Measurements from ENCODE around the gene CHPF2. TPM values are rescaled to one million over a fixed set of nuclear protein-coding genes. Genes with fewer than 3 reads are reported as not detected.

CHPF2 gene
- total and polyA plus RNA-seq, 9 donors = 20.1 to 32.6 (median 22.6) TPM

- peak; percentile 41 for DNase-seq
- H3K4me3 ChIP-seq (ENCODE audit: low read length) = peak overlapping the region; percentile 90
- 6% methylated on average over 5 of the region's 13 CpGs for WGBS (ENCODE audit: insufficient coverage)
- peaks cover 66% of the 10 kb centered on the region for H3K4me1 ChIP-seq (ENCODE audit: control insufficient read depth, insufficient read depth, low read length)
- no peaks in the 10 kb centered on the region for H3K9me3 ChIP-seq (replicated peaks; ENCODE audit: control insufficient read depth, low read depth, low read length)
- peaks cover 7% of the 10 kb centered on the region for H3K27me3 ChIP-seq (ENCODE audit: control insufficient read depth, insufficient read depth, low read length)
- peak overlapping the region; percentile 96 for H3K27ac ChIP-seq (ENCODE audit: low read length)
- H3K36me3 ChIP-seq (ENCODE audit: control insufficient read depth, insufficient read depth, low read length) = peaks cover 22% of the 10 kb centered on the region
These were observed 14.0 kb downstream of the CHPF2 start for GRCh38 chr7:151246102-151246850.

GRCh38 chr7:151246851-151247580, 14.7 kb downstream of the CHPF2 start:
- Histone ChIP-seq H3K27me3 (ENCODE audit: control insufficient read depth, insufficient read depth, low read length) (peaks cover 7% of the 10 kb centered on the region), H3K4me1 (ENCODE audit: control insufficient read depth, insufficient read depth, low read length) (peaks cover 68% of the 10 kb centered on the region), H3K9me3 (replicated peaks; ENCODE audit: control insufficient read depth, low read depth, low read length) (no peaks in the 10 kb centered on the region), H3K36me3 (ENCODE audit: control insufficient read depth, insufficient read depth, low read length) (peaks cover 14% of the 10 kb centered on the region), H3K27ac (ENCODE audit: low read length) (peak overlapping the region; percentile 96), H3K4me3 (ENCODE audit: low read length) (peak overlapping the region; percentile 90)
- DNase-seq = peak; percentile 94
- WGBS (ENCODE audit: insufficient coverage) = 28% methylated on average over 2 of the region's 4 CpGs

GRCh38 chr7:151247611-151248345, 15.5 kb downstream of the CHPF2 start:
- H3K4me1 ChIP-seq (ENCODE audit: control insufficient read depth, insufficient read depth, low read length) = peaks cover 76% of the 10 kb centered on the region
- peak; percentile 49 for DNase-seq

GRCh38 chr7:151248346-151249033, 16.2 kb downstream of the CHPF2 start, which contains the start of gene SMARCD3:
Gene SMARCD3 (minus strand): TSS chr7:151248694. CDS start chr7:151248562, 132 bp downstream.
- DNase-seq = peak; percentile 92
- Histone ChIP-seq H3K4me1 (ENCODE audit: control insufficient read depth, insufficient read depth, low read length) (peaks cover 78% of the 10 kb centered on the region), H3K27me3 (ENCODE audit: control insufficient read depth, insufficient read depth, low read length) (peaks cover 11% of the 10 kb centered on the region), H3K4me3 (ENCODE audit: low read length) (peak within 1 kb of the TSS; percentile 90), H3K9me3 (replicated peaks; ENCODE audit: control insufficient read depth, low read depth, low read length) (no peaks in the 10 kb centered on the region), H3K27ac (ENCODE audit: low read length) (peak within 1 kb of the TSS; percentile 96), H3K36me3 (ENCODE audit: control insufficient read depth, insufficient read depth, low read length) (peaks cover 2% of the 10 kb centered on the region)
- 0% methylated on average over 57 of the region's 71 CpGs for WGBS (ENCODE audit: insufficient coverage)

More at GRCh38 chr7:151247611-151248345, 15.5 kb downstream of the CHPF2 start:
- peaks cover 7% of the 10 kb centered on the region for H3K27me3 ChIP-seq (ENCODE audit: control insufficient read depth, insufficient read depth, low read length)
- H3K27ac ChIP-seq (ENCODE audit: low read length) = peak overlapping the region; percentile 96
- peaks cover 7% of the 10 kb centered on the region for H3K36me3 ChIP-seq (ENCODE audit: control insufficient read depth, insufficient read depth, low read length)
- peak overlapping the region; percentile 90 for H3K4me3 ChIP-seq (ENCODE audit: low read length)
- H3K9me3 ChIP-seq (replicated peaks; ENCODE audit: control insufficient read depth, low read depth, low read length) = no peaks in the 10 kb centered on the region
- WGBS (ENCODE audit: insufficient coverage) = 2% methylated on average over 21 of the region's 29 CpGs

- 1% methylated on average over 45 of the region's 45 CpGs for WGBS (ENCODE audit: insufficient coverage)
- Histone ChIP-seq H3K27me3 (ENCODE audit: control insufficient read depth, insufficient read depth, low read length) (peaks cover 11% of the 10 kb centered on the region), H3K36me3 (ENCODE audit: control insufficient read depth, insufficient read depth, low read length) (no peaks in the 10 kb centered on the region), H3K4me3 (ENCODE audit: low read length) (peak overlapping the region; percentile 90), H3K9me3 (replicated peaks; ENCODE audit: control insufficient read depth, low read depth, low read length) (no peaks in the 10 kb centered on the region), H3K4me1 (ENCODE audit: control insufficient read depth, insufficient read depth, low read length) (peaks cover 76% of the 10 kb centered on the region), H3K27ac (ENCODE audit: low read length) (peak overlapping the region; percentile 96)
- peak; percentile 79 for DNase-seq
These were observed 16.9 kb downstream of the CHPF2 start for GRCh38 chr7:151249034-151249731.

GRCh38 chr7:151249732-151250072, 17.4 kb downstream of the CHPF2 start:
- Histone ChIP-seq H3K9me3 (replicated peaks; ENCODE audit: control insufficient read depth, low read depth, low read length) (no peaks in the 10 kb centered on the region), H3K4me3 (ENCODE audit: low read length) (peak overlapping the region; percentile 90), H3K4me1 (ENCODE audit: control insufficient read depth, insufficient read depth, low read length) (peaks cover 76% of the 10 kb centered on the region), H3K36me3 (ENCODE audit: control insufficient read depth, insufficient read depth, low read length) (no peaks in the 10 kb centered on the region), H3K27ac (ENCODE audit: low read length) (peak overlapping the region; percentile 96), H3K27me3 (ENCODE audit: control insufficient read depth, insufficient read depth, low read length) (peaks cover 9% of the 10 kb centered on the region)
- peak; percentile 84 for DNase-seq
- 0% methylated on average over 3 of the region's 5 CpGs for WGBS (ENCODE audit: insufficient coverage)

GRCh38 chr7:151250181-151251132, 18.2 kb downstream of the CHPF2 start:
- H3K4me3 ChIP-seq (ENCODE audit: low read length) = peak overlapping the region; percentile 90
- WGBS (ENCODE audit: insufficient coverage) = 54% methylated on average over 4 of the region's 7 CpGs
- H3K27me3 ChIP-seq (ENCODE audit: control insufficient read depth, insufficient read depth, low read length) = peaks cover 6% of the 10 kb centered on the region
- H3K36me3 ChIP-seq (ENCODE audit: control insufficient read depth, insufficient read depth, low read length) = no peaks in the 10 kb centered on the region
- peaks cover 70% of the 10 kb centered on the region for H3K4me1 ChIP-seq (ENCODE audit: control insufficient read depth, insufficient read depth, low read length)
- peak overlapping the region; percentile 96 for H3K27ac ChIP-seq (ENCODE audit: low read length)
- DNase-seq = no peak
- H3K9me3 ChIP-seq (replicated peaks; ENCODE audit: control insufficient read depth, low read depth, low read length) = no peaks in the 10 kb centered on the region

- Histone ChIP-seq H3K36me3 (ENCODE audit: control insufficient read depth, insufficient read depth, low read length) (no peaks in the 10 kb centered on the region), H3K27me3 (ENCODE audit: control insufficient read depth, insufficient read depth, low read length) (peaks cover 8% of the 10 kb centered on the region), H3K4me3 (ENCODE audit: low read length) (peak overlapping the region; percentile 58), H3K4me1 (ENCODE audit: control insufficient read depth, insufficient read depth, low read length) (peaks cover 62% of the 10 kb centered on the region), H3K27ac (ENCODE audit: low read length) (peak overlapping the region; percentile 90), H3K9me3 (replicated peaks; ENCODE audit: control insufficient read depth, low read depth, low read length) (no peaks in the 10 kb centered on the region)
- WGBS (ENCODE audit: insufficient coverage) = under 1% methylated on average over 17 of the region's 19 CpGs
- DNase-seq = no peak
These were observed 19.0 kb downstream of the CHPF2 start for GRCh38 chr7:151251328-151251688.

All from muscle of leg (tissue), 11 donors.